SK-N-SH (cell line): ENCODE measurements around the gene DHRSX. TPM values are rescaled to one million over a fixed set of nuclear protein-coding genes. Genes with fewer than 3 reads are reported as not detected.
"Not testable (repeated sequence)": the region's sequence is repeated elsewhere in the genome, so short reads cannot be mapped to it uniquely, and the experiment has no call there.

Source experiments
- CTCF ChIA-PET: fragments of 300-600, 350-600 bp; formaldehyde crosslinking; extraction: SDS; loops from one replicate; lab custom pipeline; 2021; lab: Yijun Ruan, JAX
- POLR2A ChIA-PET: fragments of 350-600 bp; sonication (Branson Sonifier 250); formaldehyde crosslinking; extraction: SDS; loops from one replicate; lab custom pipeline; 2020; ENCODE audit warnings: antibody characterized with exemption, inconsistent platforms; lab: Yijun Ruan, JAX
- DNase-seq: peaks from one replicate; pipeline ENCODE4 v3.0.0; 2012
- H2AFZ ChIP-seq: fragments of 200-600 bp; sonication (generic); 2 replicates; pipeline ENCODE4 v1.8.1; 2016; ENCODE audit warnings: antibody characterized with exemption, mild to moderate bottlenecking, low read depth
- H3F3A ChIP-seq: fragments of 200-600 bp; sonication (generic); replicated peaks from 2 replicates; pipeline ENCODE3; 2016; ENCODE audit warnings: antibody characterized with exemption, mild to moderate bottlenecking; ENCODE audit not compliant: insufficient read depth
- H3K27ac ChIP-seq, 2 experiments: fragments of 200-500 bp in 1 of 2; fragments of 200-600 bp in 1 of 2; sonication (Bioruptor generic) in 1 of 2; sonication (generic), shearing (Covaris generic) in 1 of 2; 2 replicates each; pipeline versions ENCODE4 v1.5.1 to v1.6.1; 2014 to 2016; ENCODE audit warnings: low read depth in 2 of 2, inconsistent platforms in 1 of 2, low read length in 1 of 2, mild to moderate bottlenecking in 1 of 2, mixed read lengths in 1 of 2
- H3K27me3 ChIP-seq: fragments of 200-600 bp; sonication (generic), shearing (Covaris generic); 2 replicates; pipeline ENCODE4 v1.6.1; 2016; ENCODE audit warnings: mixed run types; ENCODE audit not compliant: insufficient read depth
- H3K36me3 ChIP-seq, 2 experiments: fragments of 200-500 bp in 1 of 2; fragments of 200-600 bp in 1 of 2; sonication (Bioruptor generic) in 1 of 2; sonication (generic) in 1 of 2; replicated peaks in 1 of 2; 2 replicates each; pipeline versions ENCODE3 to v1.5.1; 2014 to 2016; ENCODE audit warnings: low read length in 1 of 2, mild to moderate bottlenecking in 1 of 2; ENCODE audit not compliant: insufficient read depth in 2 of 2, control insufficient read depth in 1 of 2
- H3K4me1 ChIP-seq, 2 experiments: fragments of 200-500 bp in 1 of 2; fragments of 200-600 bp in 1 of 2; sonication (Bioruptor generic) in 1 of 2; sonication (generic), shearing (Covaris generic) in 1 of 2; 2 replicates each; pipeline versions ENCODE4 v1.5.1 to v1.6.1; 2014 to 2016; ENCODE audit warnings: low read depth in 1 of 2, low read length in 1 of 2, mixed run types in 1 of 2; ENCODE audit not compliant: insufficient read depth in 2 of 2, control insufficient read depth in 1 of 2
- H3K4me2 ChIP-seq: fragments of 200-600 bp; sonication (generic), shearing (Covaris generic); 2 replicates; pipeline ENCODE4 v1.6.1; 2017; ENCODE audit warnings: mixed run types
- H3K4me3 ChIP-seq, 2 experiments: fragments of 200-500 bp in 1 of 2; fragments of 200-600 bp in 1 of 2; sonication (Bioruptor generic) in 1 of 2; sonication (generic), shearing (Covaris generic) in 1 of 2; 2 replicates each; pipeline versions ENCODE4 v1.5.1 to v1.8.1; 2014 to 2016; ENCODE audit warnings: low read depth in 2 of 2, inconsistent platforms in 1 of 2, low read length in 1 of 2, mild to moderate bottlenecking in 1 of 2, mixed read lengths in 1 of 2, moderate library complexity in 1 of 2
- H3K79me2 ChIP-seq: fragments of 200-600 bp; sonication (generic); 2 replicates; pipeline ENCODE4 v1.8.1; 2017; ENCODE audit warnings: mild to moderate bottlenecking; ENCODE audit not compliant: insufficient read depth
- H3K9ac ChIP-seq: fragments of 200-600 bp; sonication (generic); 2 replicates; pipeline ENCODE4 v1.6.1; 2017; ENCODE audit warnings: mixed run types
- H3K9me2 ChIP-seq: fragments of 200-600 bp; sonication (generic); 2 replicates; pipeline ENCODE4 v1.6.1; 2017; ENCODE audit warnings: mixed run types
- H3K9me3 ChIP-seq: fragments of 200-600 bp; sonication (generic); 2 replicates; pipeline ENCODE4 v1.6.1; 2017; ENCODE audit warnings: mixed run types, mild to moderate bottlenecking, moderate library complexity
- H4K20me1 ChIP-seq: fragments of 200-600 bp; sonication (generic); 2 replicates; pipeline ENCODE4 v1.6.1; 2017; ENCODE audit warnings: mild to moderate bottlenecking, mixed run types; ENCODE audit not compliant: insufficient read depth
- EP300 ChIP-seq, 2 experiments: IDR thresholded peaks; 2 replicates each; pipeline versions ENCODE4 v1.4.0 to v1.6.1; 2012; ENCODE audit warnings: borderline replicate concordance in 1 of 2, low read depth in 1 of 2, low read length in 1 of 2
- IRF3 ChIP-seq: fragments of 150-350 bp; IDR thresholded peaks from 2 replicates; pipeline ENCODE4 v1.6.1; 2016; ENCODE audit warnings: mild to moderate bottlenecking, low read depth, low read length
- MXI1 ChIP-seq: IDR thresholded peaks from 2 replicates; pipeline ENCODE4 v1.6.1; 2012; ENCODE audit warnings: mild to moderate bottlenecking, low read depth, low read length, improper control_type of control experiment
- NFIC ChIP-seq: IDR thresholded peaks from 2 replicates; pipeline ENCODE4 v1.4.0; 2012; ENCODE audit warnings: borderline replicate concordance
- NRF1 ChIP-seq: IDR thresholded peaks from 2 replicates; pipeline ENCODE4 v1.6.1; 2012; ENCODE audit warnings: low read depth, mild to moderate bottlenecking, low read length
- RAD21 ChIP-seq: IDR thresholded peaks from 2 replicates; pipeline ENCODE4 v1.6.1; 2012; ENCODE audit warnings: mild to moderate bottlenecking, low read length
- RFX5 ChIP-seq: IDR thresholded peaks from 2 replicates; pipeline ENCODE4 v1.6.1; 2012; ENCODE audit warnings: mild to moderate bottlenecking, improper control_type of control experiment, low read length
- RXRA ChIP-seq: IDR thresholded peaks from 2 replicates; pipeline ENCODE4 v1.4.0; 2012; ENCODE audit warnings: low read depth, mild to moderate bottlenecking, borderline replicate concordance
- SMC3 ChIP-seq: IDR thresholded peaks from 2 replicates; pipeline ENCODE4 v1.6.1; 2012; ENCODE audit warnings: low read depth, low read length, improper control_type of control experiment
- TAF1 ChIP-seq: IDR thresholded peaks from 2 replicates; pipeline ENCODE4 v1.6.1; 2012; ENCODE audit warnings: low read depth, mild to moderate bottlenecking, low read length, moderate library complexity, borderline replicate concordance
- TCF12 ChIP-seq: IDR thresholded peaks from 2 replicates; pipeline ENCODE4 v1.4.0; 2012
- TEAD4 ChIP-seq: IDR thresholded peaks from 2 replicates; pipeline ENCODE4 v1.4.0; 2012; ENCODE audit warnings: mild to moderate bottlenecking, borderline replicate concordance; ENCODE audit not compliant: insufficient read depth
- YY1 ChIP-seq: IDR thresholded peaks from 2 replicates; pipeline ENCODE4 v1.4.0; 2012; ENCODE audit warnings: low read depth, mild to moderate bottlenecking
- WGBS: methylation state at CpG from one replicate; pipeline ENCODE4 v1.1.6; 2017; ENCODE audit warnings: low lambda C conversion rate; 5-methylcytosine and 5-hydroxymethylcytosine counted together
- polyA plus RNA-seq, 3 experiments: library from polyadenylated mRNA; depleted of rRNA; stranded (reverse); fragments of >200 nt; gene quantifications; 2 replicates each; pipeline ENCODE4 v1.2.3, GENCODE V29; 2012
- TF ChIP-seq, protein P1 (sequence below): IDR thresholded peaks from 2 replicates; pipeline ENCODE4 v1.6.1; 2012; ENCODE audit warnings: mild to moderate bottlenecking, low read depth, low read length, moderate library complexity
- TF ChIP-seq, protein P2 (sequence below): IDR thresholded peaks from 2 replicates; pipeline ENCODE4 v1.4.0; 2012; ENCODE audit warnings: low read depth, borderline replicate concordance
- TF ChIP-seq, protein P3 (sequence below): IDR thresholded peaks from 2 replicates; pipeline ENCODE4; 2012
- TF ChIP-seq, protein P4 (sequence below): fragments of 150-350 bp; IDR thresholded peaks from 2 replicates; pipeline ENCODE4 v1.6.1; 2017; ENCODE audit warnings: antibody characterized with exemption, low read length, low read depth, borderline replicate concordance
- TF ChIP-seq, protein P5 (sequence below): IDR thresholded peaks from 2 replicates; pipeline ENCODE4 v1.4.0; 2012; ENCODE audit warnings: low read depth, borderline replicate concordance

DHRSX gene
- polyA plus RNA-seq, 1 of the 3 experiments (the other 2 are of a cell fraction), result 34.3 TPM

DNA sequence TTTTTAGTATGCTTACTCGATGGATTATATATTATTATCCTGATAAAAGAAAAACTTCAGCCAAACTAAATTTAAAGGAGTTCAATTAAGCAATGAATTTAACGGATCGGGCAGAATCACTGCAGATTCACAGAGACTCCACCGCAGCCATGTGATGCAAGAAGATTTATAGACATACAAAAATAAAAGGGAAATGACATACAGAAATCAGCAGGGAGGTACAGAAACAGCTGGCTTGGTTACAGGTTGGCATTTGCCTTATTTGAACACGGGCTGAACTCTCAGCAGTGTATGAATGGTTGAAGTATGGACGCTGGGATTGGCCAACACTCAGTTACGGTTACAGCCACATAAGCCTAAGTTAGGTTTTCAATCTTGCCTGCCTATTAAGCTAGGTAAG, 35.4 kb upstream of the DHRSX start:
- no peak for DNase-seq
- Histone ChIP-seq H3K27me3 (peaks cover 31% of the 10 kb centered on the region; the same call in 1 of the 2 replicates), H3K79me2 (no peaks in the 10 kb centered on the region), H3K9ac (no peak overlapping the region), H3K9me2 (no peaks in the 10 kb centered on the region), H3K4me1 (no peaks in the 10 kb centered on the region), H2AFZ (no peak overlapping the region), H3K36me3 (no peaks in the 10 kb centered on the region), H3K4me3 (no peak overlapping the region), H4K20me1 (no peaks in the 10 kb centered on the region), H3K27ac (no peak overlapping the region), H3K9me3 (no peaks in the 10 kb centered on the region), H3F3A (no peaks in the 10 kb centered on the region), H3K4me2 (no peak overlapping the region)
- WGBS, result 48% methylated on average over 7 of the region's 7 CpGs
- ChIA-PET POLR2A (no interaction called here), CTCF (no interaction called here)
- TF ChIP-seq RXRA, result no peak
- no peak for TF ChIP-seq NFIC
- no peak for TF ChIP-seq SMC3
- TF ChIP-seq, protein P1, sequence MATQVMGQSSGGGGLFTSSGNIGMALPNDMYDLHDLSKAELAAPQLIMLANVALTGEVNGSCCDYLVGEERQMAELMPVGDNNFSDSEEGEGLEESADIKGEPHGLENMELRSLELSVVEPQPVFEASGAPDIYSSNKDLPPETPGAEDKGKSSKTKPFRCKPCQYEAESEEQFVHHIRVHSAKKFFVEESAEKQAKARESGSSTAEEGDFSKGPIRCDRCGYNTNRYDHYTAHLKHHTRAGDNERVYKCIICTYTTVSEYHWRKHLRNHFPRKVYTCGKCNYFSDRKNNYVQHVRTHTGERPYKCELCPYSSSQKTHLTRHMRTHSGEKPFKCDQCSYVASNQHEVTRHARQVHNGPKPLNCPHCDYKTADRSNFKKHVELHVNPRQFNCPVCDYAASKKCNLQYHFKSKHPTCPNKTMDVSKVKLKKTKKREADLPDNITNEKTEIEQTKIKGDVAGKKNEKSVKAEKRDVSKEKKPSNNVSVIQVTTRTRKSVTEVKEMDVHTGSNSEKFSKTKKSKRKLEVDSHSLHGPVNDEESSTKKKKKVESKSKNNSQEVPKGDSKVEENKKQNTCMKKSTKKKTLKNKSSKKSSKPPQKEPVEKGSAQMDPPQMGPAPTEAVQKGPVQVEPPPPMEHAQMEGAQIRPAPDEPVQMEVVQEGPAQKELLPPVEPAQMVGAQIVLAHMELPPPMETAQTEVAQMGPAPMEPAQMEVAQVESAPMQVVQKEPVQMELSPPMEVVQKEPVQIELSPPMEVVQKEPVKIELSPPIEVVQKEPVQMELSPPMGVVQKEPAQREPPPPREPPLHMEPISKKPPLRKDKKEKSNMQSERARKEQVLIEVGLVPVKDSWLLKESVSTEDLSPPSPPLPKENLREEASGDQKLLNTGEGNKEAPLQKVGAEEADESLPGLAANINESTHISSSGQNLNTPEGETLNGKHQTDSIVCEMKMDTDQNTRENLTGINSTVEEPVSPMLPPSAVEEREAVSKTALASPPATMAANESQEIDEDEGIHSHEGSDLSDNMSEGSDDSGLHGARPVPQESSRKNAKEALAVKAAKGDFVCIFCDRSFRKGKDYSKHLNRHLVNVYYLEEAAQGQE, result no peak
- TF ChIP-seq IRF3, result no peak
- TF ChIP-seq RAD21, result no peak
- TF ChIP-seq YY1, result no peak
- TF ChIP-seq EP300 (IDR thresholded peaks at IDR 0.05; ENCODE audit: borderline replicate concordance in 1 of 2, low read depth in 1 of 2, low read length in 1 of 2), result no peak
- TF ChIP-seq RFX5, result no peak
- TF ChIP-seq NRF1, result no peak
- TF ChIP-seq, protein P2, sequence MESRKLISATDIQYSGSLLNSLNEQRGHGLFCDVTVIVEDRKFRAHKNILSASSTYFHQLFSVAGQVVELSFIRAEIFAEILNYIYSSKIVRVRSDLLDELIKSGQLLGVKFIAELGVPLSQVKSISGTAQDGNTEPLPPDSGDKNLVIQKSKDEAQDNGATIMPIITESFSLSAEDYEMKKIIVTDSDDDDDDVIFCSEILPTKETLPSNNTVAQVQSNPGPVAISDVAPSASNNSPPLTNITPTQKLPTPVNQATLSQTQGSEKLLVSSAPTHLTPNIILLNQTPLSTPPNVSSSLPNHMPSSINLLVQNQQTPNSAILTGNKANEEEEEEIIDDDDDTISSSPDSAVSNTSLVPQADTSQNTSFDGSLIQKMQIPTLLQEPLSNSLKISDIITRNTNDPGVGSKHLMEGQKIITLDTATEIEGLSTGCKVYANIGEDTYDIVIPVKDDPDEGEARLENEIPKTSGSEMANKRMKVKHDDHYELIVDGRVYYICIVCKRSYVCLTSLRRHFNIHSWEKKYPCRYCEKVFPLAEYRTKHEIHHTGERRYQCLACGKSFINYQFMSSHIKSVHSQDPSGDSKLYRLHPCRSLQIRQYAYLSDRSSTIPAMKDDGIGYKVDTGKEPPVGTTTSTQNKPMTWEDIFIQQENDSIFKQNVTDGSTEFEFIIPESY, result no peak
- TF ChIP-seq TEAD4, result no peak
- no peak for TF ChIP-seq TAF1
- TF ChIP-seq, protein P3, sequence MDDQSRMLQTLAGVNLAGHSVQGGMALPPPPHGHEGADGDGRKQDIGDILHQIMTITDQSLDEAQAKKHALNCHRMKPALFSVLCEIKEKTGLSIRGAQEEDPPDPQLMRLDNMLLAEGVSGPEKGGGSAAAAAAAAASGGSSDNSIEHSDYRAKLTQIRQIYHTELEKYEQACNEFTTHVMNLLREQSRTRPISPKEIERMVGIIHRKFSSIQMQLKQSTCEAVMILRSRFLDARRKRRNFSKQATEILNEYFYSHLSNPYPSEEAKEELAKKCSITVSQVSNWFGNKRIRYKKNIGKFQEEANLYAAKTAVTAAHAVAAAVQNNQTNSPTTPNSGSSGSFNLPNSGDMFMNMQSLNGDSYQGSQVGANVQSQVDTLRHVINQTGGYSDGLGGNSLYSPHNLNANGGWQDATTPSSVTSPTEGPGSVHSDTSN, result no peak
- TF ChIP-seq, protein P4, sequence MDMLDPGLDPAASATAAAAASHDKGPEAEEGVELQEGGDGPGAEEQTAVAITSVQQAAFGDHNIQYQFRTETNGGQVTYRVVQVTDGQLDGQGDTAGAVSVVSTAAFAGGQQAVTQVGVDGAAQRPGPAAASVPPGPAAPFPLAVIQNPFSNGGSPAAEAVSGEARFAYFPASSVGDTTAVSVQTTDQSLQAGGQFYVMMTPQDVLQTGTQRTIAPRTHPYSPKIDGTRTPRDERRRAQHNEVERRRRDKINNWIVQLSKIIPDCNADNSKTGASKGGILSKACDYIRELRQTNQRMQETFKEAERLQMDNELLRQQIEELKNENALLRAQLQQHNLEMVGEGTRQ, result no peak
- no peak for TF ChIP-seq MXI1
- TF ChIP-seq TCF12, result no peak
- TF ChIP-seq, protein P5, sequence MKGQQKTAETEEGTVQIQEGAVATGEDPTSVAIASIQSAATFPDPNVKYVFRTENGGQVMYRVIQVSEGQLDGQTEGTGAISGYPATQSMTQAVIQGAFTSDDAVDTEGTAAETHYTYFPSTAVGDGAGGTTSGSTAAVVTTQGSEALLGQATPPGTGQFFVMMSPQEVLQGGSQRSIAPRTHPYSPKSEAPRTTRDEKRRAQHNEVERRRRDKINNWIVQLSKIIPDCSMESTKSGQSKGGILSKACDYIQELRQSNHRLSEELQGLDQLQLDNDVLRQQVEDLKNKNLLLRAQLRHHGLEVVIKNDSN, result no peak
- TF ChIP-seq, all 33 proteins: peak for 0

GRCh38 chrX:2534261-2535021, 33.7 kb upstream of the DHRSX start:
- H3K27ac ChIP-seq, POLR2A ChIA-PET, H3K9me3 ChIP-seq, H3K4me1 ChIP-seq, H3K36me3 ChIP-seq, H4K20me1 ChIP-seq, DNase-seq, H3F3A ChIP-seq, H3K79me2 ChIP-seq, CTCF ChIA-PET, H3K4me2 ChIP-seq, H3K9me2 ChIP-seq, H3K4me3 ChIP-seq, H3K9ac ChIP-seq, H2AFZ ChIP-seq: not testable (repeated sequence)
- 26% methylated on average over 5 of the region's 5 CpGs for WGBS
- H3K27me3 ChIP-seq, result peaks cover 31% of the 10 kb centered on the region; the same call in 1 of the 2 replicates
